ENCODE data around the gene PNO1.
"Not testable (repeated sequence)": the region's sequence is repeated elsewhere in the genome, so short reads cannot be mapped to it uniquely, and the experiment has no call there.

The PNO1 gene

GRCh38 chr2:68157402-68158133 is at the start of gene PNO1:
Gene PNO1 (plus strand): TSS chr2:68157888. CDS start chr2:68157935, 47 bp downstream.
- in situ Hi-C loops (cut with HindIII; ENCODE audit: low sequenced_read_pairs): no loop called here
- DNase-seq (ENCODE audit: low read depth, low spot score): peak; percentile 97

GRCh38 chr2:68108120-68108519 is 49.6 kb upstream of the PNO1 start:
- no peak overlapping the region for H3K4me3 ChIP-seq (ENCODE audit: low read depth, low read length)
- in situ Hi-C loops (cut with HindIII; ENCODE audit: low sequenced_read_pairs): no loop called here
- DNase-seq (ENCODE audit: low read depth, low spot score): no peak
- TF ChIP-seq, protein P1, sequence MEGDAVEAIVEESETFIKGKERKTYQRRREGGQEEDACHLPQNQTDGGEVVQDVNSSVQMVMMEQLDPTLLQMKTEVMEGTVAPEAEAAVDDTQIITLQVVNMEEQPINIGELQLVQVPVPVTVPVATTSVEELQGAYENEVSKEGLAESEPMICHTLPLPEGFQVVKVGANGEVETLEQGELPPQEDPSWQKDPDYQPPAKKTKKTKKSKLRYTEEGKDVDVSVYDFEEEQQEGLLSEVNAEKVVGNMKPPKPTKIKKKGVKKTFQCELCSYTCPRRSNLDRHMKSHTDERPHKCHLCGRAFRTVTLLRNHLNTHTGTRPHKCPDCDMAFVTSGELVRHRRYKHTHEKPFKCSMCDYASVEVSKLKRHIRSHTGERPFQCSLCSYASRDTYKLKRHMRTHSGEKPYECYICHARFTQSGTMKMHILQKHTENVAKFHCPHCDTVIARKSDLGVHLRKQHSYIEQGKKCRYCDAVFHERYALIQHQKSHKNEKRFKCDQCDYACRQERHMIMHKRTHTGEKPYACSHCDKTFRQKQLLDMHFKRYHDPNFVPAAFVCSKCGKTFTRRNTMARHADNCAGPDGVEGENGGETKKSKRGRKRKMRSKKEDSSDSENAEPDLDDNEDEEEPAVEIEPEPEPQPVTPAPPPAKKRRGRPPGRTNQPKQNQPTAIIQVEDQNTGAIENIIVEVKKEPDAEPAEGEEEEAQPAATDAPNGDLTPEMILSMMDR (IDR thresholded peaks at IDR 0.05; ENCODE audit: low read depth, low read length): no peak

More at GRCh38 chr2:68157402-68158133, at the start of gene PNO1:
- H3K4me3 ChIP-seq (ENCODE audit: low read depth, low read length): peak within 1 kb of the TSS; percentile 99
- TF ChIP-seq, protein P1 (IDR thresholded peaks at IDR 0.05; ENCODE audit: low read depth, low read length): no peak

DNA sequence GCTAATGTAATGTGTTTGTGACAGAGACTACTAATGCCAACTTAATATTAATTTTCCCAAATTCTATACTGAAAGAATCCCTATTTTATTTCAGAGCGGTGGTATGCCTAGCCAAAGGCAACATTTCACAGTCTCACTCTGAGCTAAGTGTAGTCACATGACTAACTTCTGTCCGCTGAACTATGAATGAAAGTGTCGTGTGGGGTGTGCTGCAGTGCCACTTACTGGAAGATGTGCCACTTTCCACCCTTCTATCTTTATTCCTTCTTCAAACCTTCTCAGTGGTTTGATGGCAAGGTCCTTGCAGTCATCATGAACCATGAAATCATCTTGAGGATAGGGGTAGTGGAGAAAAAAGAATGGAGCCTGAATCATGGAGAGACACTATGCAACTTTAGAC is 47.6 kb upstream of the PNO1 start:
- TF ChIP-seq, protein P1 (IDR thresholded peaks at IDR 0.05; ENCODE audit: low read depth, low read length): no peak
- in situ Hi-C loops (cut with HindIII; ENCODE audit: low sequenced_read_pairs): no loop called here
- DNase-seq (ENCODE audit: low read depth, low spot score): no peak
- H3K4me3 ChIP-seq (ENCODE audit: low read depth, low read length): no peak overlapping the region

DNA sequence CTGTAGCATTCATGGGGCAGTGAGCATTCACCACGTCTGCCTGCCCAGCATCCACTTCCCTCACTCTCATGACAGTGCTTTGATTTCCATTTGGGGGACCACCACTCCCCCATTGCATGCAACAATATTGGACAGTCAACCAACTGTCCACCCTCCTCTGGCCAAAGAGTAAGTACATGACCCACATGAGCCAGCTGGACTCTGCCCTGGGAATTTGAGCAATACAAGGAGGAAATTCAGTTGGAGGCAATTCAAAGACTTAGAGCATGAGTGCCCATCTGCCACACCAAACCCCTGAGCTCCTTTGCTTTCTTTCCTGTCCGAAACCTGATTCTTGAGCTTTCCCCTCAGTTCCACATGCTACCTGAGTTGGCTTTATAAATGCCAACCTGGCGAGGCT is 41.7 kb upstream of the PNO1 start:
- DNase-seq (ENCODE audit: low read depth, low spot score): no peak
- H3K4me3 ChIP-seq (ENCODE audit: low read depth, low read length): no peak overlapping the region
- TF ChIP-seq, protein P1 (IDR thresholded peaks at IDR 0.05; ENCODE audit: low read depth, low read length): no peak
- in situ Hi-C loops (cut with HindIII; ENCODE audit: low sequenced_read_pairs): no loop called here

- in situ Hi-C loops (cut with HindIII; ENCODE audit: low sequenced_read_pairs); DNase-seq (ENCODE audit: low read depth, low spot score); H3K4me3 ChIP-seq (ENCODE audit: low read depth, low read length): not testable (repeated sequence)
Measured at GRCh38 chr2:68117922-68118321, 39.8 kb upstream of the PNO1 start.

GRCh38 chr2:68118816-68119215 is 38.9 kb upstream of the PNO1 start:
- DNase-seq (ENCODE audit: low read depth, low spot score): no peak
- in situ Hi-C loops (cut with HindIII; ENCODE audit: low sequenced_read_pairs): no loop called here
- TF ChIP-seq, protein P1 (IDR thresholded peaks at IDR 0.05; ENCODE audit: low read depth, low read length): no peak
- H3K4me3 ChIP-seq (ENCODE audit: low read depth, low read length): no peak overlapping the region

DNA sequence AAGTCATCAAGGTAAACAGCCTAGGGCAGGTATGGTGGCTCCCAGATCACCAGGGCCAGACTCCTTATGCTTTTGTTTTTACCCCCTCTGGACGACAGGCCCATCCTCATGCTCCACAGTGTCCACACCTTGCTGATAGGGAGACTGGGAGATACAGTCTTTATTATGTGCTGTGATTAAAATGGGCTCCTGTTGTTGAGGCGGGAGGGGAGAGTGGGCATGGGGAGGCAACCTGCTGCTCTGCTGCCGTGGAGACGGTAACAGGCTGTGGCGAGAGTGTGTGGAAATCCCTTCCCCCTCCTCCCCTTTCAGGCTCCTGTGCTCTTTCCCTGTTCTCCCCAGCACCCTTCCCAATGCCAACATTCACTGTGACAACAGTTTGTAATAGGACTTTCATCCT is 38.2 kb upstream of the PNO1 start:
- no peak overlapping the region for H3K4me3 ChIP-seq (ENCODE audit: low read depth, low read length)
- in situ Hi-C loops (cut with HindIII; ENCODE audit: low sequenced_read_pairs): no loop called here
- DNase-seq (ENCODE audit: low read depth, low spot score): no peak
- TF ChIP-seq, protein P1 (IDR thresholded peaks at IDR 0.05; ENCODE audit: low read depth, low read length): no peak
